ENCODE measurements around the gene RPL39L. TPM values are rescaled to one million over a fixed set of nuclear protein-coding genes. Genes with fewer than 3 reads are reported as not detected.
"Not testable (repeated sequence)": the region's sequence is repeated elsewhere in the genome, so short reads cannot be mapped to it uniquely, and the experiment has no call there.

Gene RPL39L
- total RNA-seq, 1 donor from 2014 or later, result 13.4 TPM

DNA sequence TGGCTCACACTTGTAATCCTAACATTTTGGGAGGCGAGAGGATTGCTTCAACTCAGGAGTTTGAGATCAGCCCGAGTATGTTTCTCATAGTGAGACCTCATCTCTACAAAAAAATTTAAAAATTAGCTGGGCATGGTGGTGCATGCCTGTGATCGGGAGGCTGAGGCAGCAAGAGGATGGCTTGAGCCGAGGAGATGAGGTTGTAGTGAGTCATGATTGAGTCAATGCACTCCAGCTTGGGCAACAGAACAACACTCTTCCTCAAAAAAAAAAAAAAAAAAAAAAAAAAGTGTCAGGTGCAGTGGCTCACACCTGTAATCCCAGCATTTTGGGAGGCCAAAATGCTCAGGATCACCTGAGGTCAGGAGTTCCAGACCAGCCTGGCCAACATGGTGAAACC is 2.4 kb downstream of the RPL39L start:
- Mint-ChIP-seq H3K27ac (no peak overlapping the region), H3K9me3 (peaks cover 13% of the 10 kb centered on the region), H3K36me3 (peaks cover 23% of the 10 kb centered on the region), H3K27me3 (ENCODE audit: low read depth) (peaks cover 2% of the 10 kb centered on the region), H3K4me1 (peaks cover 13% of the 10 kb centered on the region), H3K4me3 (no peak overlapping the region)
- DNase-seq (ENCODE audit: low spot score in 2 of 2, unreplicated experiment in 2 of 2), result no peak
- TF ChIP-seq, protein P1, sequence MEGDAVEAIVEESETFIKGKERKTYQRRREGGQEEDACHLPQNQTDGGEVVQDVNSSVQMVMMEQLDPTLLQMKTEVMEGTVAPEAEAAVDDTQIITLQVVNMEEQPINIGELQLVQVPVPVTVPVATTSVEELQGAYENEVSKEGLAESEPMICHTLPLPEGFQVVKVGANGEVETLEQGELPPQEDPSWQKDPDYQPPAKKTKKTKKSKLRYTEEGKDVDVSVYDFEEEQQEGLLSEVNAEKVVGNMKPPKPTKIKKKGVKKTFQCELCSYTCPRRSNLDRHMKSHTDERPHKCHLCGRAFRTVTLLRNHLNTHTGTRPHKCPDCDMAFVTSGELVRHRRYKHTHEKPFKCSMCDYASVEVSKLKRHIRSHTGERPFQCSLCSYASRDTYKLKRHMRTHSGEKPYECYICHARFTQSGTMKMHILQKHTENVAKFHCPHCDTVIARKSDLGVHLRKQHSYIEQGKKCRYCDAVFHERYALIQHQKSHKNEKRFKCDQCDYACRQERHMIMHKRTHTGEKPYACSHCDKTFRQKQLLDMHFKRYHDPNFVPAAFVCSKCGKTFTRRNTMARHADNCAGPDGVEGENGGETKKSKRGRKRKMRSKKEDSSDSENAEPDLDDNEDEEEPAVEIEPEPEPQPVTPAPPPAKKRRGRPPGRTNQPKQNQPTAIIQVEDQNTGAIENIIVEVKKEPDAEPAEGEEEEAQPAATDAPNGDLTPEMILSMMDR (IDR thresholded peaks at IDR 0.05; ENCODE audit: unreplicated experiment), result no peak

GRCh38 chr3:187136337-187136736 is 3.0 kb downstream of the RPL39L start:
- TF ChIP-seq, protein P1 (IDR thresholded peaks at IDR 0.05; ENCODE audit: unreplicated experiment), result no peak
- H3K27me3 Mint-ChIP-seq (ENCODE audit: low read depth), result no peaks in the 10 kb centered on the region
- no peak overlapping the region for H3K27ac Mint-ChIP-seq
- H3K4me3 Mint-ChIP-seq, result no peak overlapping the region
- no peak for DNase-seq (ENCODE audit: low spot score in 2 of 2, unreplicated experiment in 2 of 2)
- peaks cover 13% of the 10 kb centered on the region for H3K9me3 Mint-ChIP-seq
- H3K4me1 Mint-ChIP-seq, result peaks cover 13% of the 10 kb centered on the region
- H3K36me3 Mint-ChIP-seq, result peaks cover 25% of the 10 kb centered on the region

DNA sequence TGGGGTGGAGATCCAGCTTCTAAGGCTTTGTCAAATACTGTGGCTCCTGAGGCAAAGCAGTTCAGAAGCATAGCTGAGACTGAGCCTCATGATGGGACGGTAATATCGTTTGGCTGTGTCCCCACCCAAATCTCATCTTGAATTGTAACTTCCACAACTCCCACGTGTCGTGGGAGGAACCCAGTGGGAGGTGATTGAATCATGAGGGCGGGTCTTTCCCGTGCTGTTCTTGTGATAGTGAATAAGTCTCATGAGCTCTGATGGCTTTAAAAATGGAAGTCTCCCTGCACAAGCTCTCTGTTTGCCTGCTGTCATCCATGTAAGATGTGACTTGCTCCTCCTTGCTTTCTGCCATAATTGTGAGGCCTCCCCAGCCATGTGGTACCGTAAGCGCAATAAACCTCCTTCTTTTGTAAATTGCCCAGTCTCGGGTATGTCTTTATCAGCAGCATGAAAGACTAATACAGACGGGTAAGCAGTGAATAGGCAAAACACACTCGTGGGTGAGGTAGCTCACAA is 4.1 kb downstream of the RPL39L start:
- peaks cover 13% of the 10 kb centered on the region for H3K4me1 Mint-ChIP-seq
- H3K9me3 Mint-ChIP-seq, result peaks cover 21% of the 10 kb centered on the region
- H3K27me3 Mint-ChIP-seq (ENCODE audit: low read depth), result not testable (repeated sequence)

DNA sequence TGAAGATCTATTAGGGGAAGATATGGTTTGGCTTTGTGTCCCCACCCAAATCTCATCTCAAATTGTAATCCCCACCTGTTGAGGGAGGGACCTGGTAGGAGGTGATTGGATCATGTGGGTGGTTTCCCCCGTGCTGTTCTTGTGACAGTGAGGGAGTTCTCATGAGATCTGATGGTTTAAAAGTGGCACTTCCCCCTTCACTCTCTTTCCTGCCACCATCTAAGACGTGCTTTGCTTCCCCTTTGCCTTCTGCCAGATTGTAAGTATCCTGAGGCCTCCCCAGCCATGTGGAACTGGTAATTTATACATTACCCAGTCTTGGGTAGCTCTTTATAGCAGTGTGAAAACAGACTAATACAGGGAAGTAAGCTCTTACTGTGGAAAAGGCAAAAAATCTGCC is 6.1 kb downstream of the RPL39L start:
- H3K9me3 Mint-ChIP-seq, result peaks cover 34% of the 10 kb centered on the region
- DNase-seq (ENCODE audit: low spot score in 2 of 2, unreplicated experiment in 2 of 2); H3K27me3 Mint-ChIP-seq (ENCODE audit: low read depth); H3K4me1 Mint-ChIP-seq; H3K27ac Mint-ChIP-seq; H3K4me3 Mint-ChIP-seq: not testable (repeated sequence)
- peaks cover 40% of the 10 kb centered on the region for H3K36me3 Mint-ChIP-seq

More for the DNA sequence above, 4.1 kb downstream of the RPL39L start:
- peaks cover 33% of the 10 kb centered on the region for H3K36me3 Mint-ChIP-seq
- not testable (repeated sequence) for H3K4me3 Mint-ChIP-seq; DNase-seq (ENCODE audit: low spot score in 2 of 2, unreplicated experiment in 2 of 2); H3K27ac Mint-ChIP-seq

- no peaks in the 10 kb centered on the region for H3K27me3 Mint-ChIP-seq (ENCODE audit: low read depth)
- H3K36me3 Mint-ChIP-seq, result peaks cover 44% of the 10 kb centered on the region
- no peak overlapping the region for H3K27ac Mint-ChIP-seq
- no peak for DNase-seq (ENCODE audit: low spot score in 2 of 2, unreplicated experiment in 2 of 2)
- TF ChIP-seq, protein P1 (IDR thresholded peaks at IDR 0.05; ENCODE audit: unreplicated experiment), result no peak
- no peaks in the 10 kb centered on the region for H3K4me1 Mint-ChIP-seq
- no peak overlapping the region for H3K4me3 Mint-ChIP-seq
- H3K9me3 Mint-ChIP-seq, result peaks cover 34% of the 10 kb centered on the region
Observed at GRCh38 chr3:187132666-187133065, 6.6 kb downstream of the RPL39L start.

- Mint-ChIP-seq H3K27me3 (ENCODE audit: low read depth) (no peaks in the 10 kb centered on the region), H3K36me3 (peaks cover 48% of the 10 kb centered on the region), H3K4me1 (no peaks in the 10 kb centered on the region), H3K27ac (no peak overlapping the region), H3K4me3 (no peak overlapping the region), H3K9me3 (peaks cover 34% of the 10 kb centered on the region)
- no peak for DNase-seq (ENCODE audit: low spot score in 2 of 2, unreplicated experiment in 2 of 2)
- TF ChIP-seq, protein P1 (IDR thresholded peaks at IDR 0.05; ENCODE audit: unreplicated experiment), result no peak
Observed at GRCh38 chr3:187131981-187132380, 7.3 kb downstream of the RPL39L start.
